HG02678 (cell line): ENCODE measurements around the gene ALK.

Experiments used
- ATAC-seq: cut with Tn5 transposase; IDR thresholded peaks from one replicate; pipeline ENCODE4 v1.9.1; 2021; ENCODE audit warnings: mild to moderate bottlenecking, moderate library complexity; ENCODE audit not compliant: unreplicated experiment

Gene ALK

GRCh38 chr2:29662861-29663260, 258.5 kb downstream of the ALK start:
- no peak for ATAC-seq

GRCh38 chr2:29660201-29660600, 261.2 kb downstream of the ALK start:
- no peak for ATAC-seq

- no peak for ATAC-seq
Observed at GRCh38 chr2:29659178-29659577, 262.2 kb downstream of the ALK start.

- no peak for ATAC-seq
Observed at GRCh38 chr2:29657674-29658073, 263.7 kb downstream of the ALK start.

GRCh38 chr2:29655391-29656086, 265.8 kb downstream of the ALK start:
- ATAC-seq, result no peak

- no peak for ATAC-seq
Observed at GRCh38 chr2:29650631-29651097, 270.7 kb downstream of the ALK start.

- ATAC-seq, result no peak
Observed at GRCh38 chr2:29644949-29645348, 276.4 kb downstream of the ALK start.

GRCh38 chr2:29643196-29643595, 278.2 kb downstream of the ALK start:
- ATAC-seq, result no peak

GRCh38 chr2:29640360-29640759, 281.0 kb downstream of the ALK start:
- no peak for ATAC-seq

- ATAC-seq, result no peak
Observed at GRCh38 chr2:29638641-29639040, 282.7 kb downstream of the ALK start.

- ATAC-seq, result no peak
Observed at GRCh38 chr2:29634916-29635315, 286.5 kb downstream of the ALK start.

- ATAC-seq, result no peak
Observed at GRCh38 chr2:29632018-29632417, 289.4 kb downstream of the ALK start.

- ATAC-seq, result no peak
Observed at GRCh38 chr2:29629495-29629894, 291.9 kb downstream of the ALK start.

- ATAC-seq, result no peak
Observed at GRCh38 chr2:29628862-29629261, 292.5 kb downstream of the ALK start.

- ATAC-seq, result no peak
Observed at GRCh38 chr2:29628108-29628745, 293.2 kb downstream of the ALK start.

GRCh38 chr2:29627279-29627711, 294.1 kb downstream of the ALK start:
- no peak for ATAC-seq

GRCh38 chr2:29620890-29621289, 300.5 kb downstream of the ALK start:
- ATAC-seq, result no peak

- ATAC-seq, result no peak
Observed at GRCh38 chr2:29619689-29620088, 301.7 kb downstream of the ALK start.

GRCh38 chr2:29618024-29618423, 303.4 kb downstream of the ALK start:
- no peak for ATAC-seq

- no peak for ATAC-seq
Observed at GRCh38 chr2:29617351-29617750, 304.0 kb downstream of the ALK start.

- ATAC-seq, result no peak
Observed at GRCh38 chr2:29616569-29616968, 304.8 kb downstream of the ALK start.

- ATAC-seq, result no peak
Observed at GRCh38 chr2:29615841-29616240, 305.5 kb downstream of the ALK start.

GRCh38 chr2:29615183-29615582, 306.2 kb downstream of the ALK start:
- ATAC-seq, result no peak
